ENCODE measurements around the gene CDR2.
A peak's percentile ranks its signal among the peaks of the same experiment; 100 is the strongest.
"Not testable (repeated sequence)": the region's sequence is repeated elsewhere in the genome, so short reads cannot be mapped to it uniquely, and the experiment has no call there.

CDR2 gene

GRCh38 chr16:22353191-22353919, 21.1 kb downstream of the CDR2 start:
- DNase-seq = no peak

GRCh38 chr16:22352723-22353122, 21.7 kb downstream of the CDR2 start:
- DNase-seq = no peak

GRCh38 chr16:22352140-22352539, 22.3 kb downstream of the CDR2 start:
- no peak for DNase-seq

- DNase-seq = not testable (repeated sequence)
These were observed 23.4 kb downstream of the CDR2 start for GRCh38 chr16:22351017-22351416.

GRCh38 chr16:22348291-22348690, 26.1 kb downstream of the CDR2 start:
- no peak for DNase-seq

- DNase-seq = peak in 10 of 56 donors; percentile 5 to 39 (median 28)
These were observed 27.2 kb downstream of the CDR2 start for GRCh38 chr16:22347100-22347820.

GRCh38 chr16:22346483-22346882, 27.9 kb downstream of the CDR2 start:
- peak in 2 of 56 donors; percentile 12 to 47 for DNase-seq

- no peak for DNase-seq
These were observed 32.3 kb downstream of the CDR2 start for GRCh38 chr16:22342082-22342481.

GRCh38 chr16:22340945-22341344, 33.5 kb downstream of the CDR2 start:
- no peak for DNase-seq

GRCh38 chr16:22337849-22338635, 36.4 kb downstream of the CDR2 start:
- no peak for DNase-seq

- DNase-seq = no peak
These were observed 37.4 kb downstream of the CDR2 start for GRCh38 chr16:22337045-22337444.

- no peak for DNase-seq
These were observed 37.8 kb downstream of the CDR2 start for GRCh38 chr16:22336581-22336980.

GRCh38 chr16:22335668-22336246, 38.7 kb downstream of the CDR2 start:
- DNase-seq = no peak

GRCh38 chr16:22333457-22333994, 40.9 kb downstream of the CDR2 start:
- peak in 1 of 56 donors; percentile 41 for DNase-seq

- DNase-seq = no peak
These were observed 44.1 kb downstream of the CDR2 start for GRCh38 chr16:22330326-22330725.

GRCh38 chr16:22329199-22329695, 45.2 kb downstream of the CDR2 start:
- DNase-seq = no peak

GRCh38 chr16:22328081-22328725, 46.2 kb downstream of the CDR2 start:
- DNase-seq = no peak

GRCh38 chr16:22327446-22327775, 47.0 kb downstream of the CDR2 start:
- no peak for DNase-seq

- DNase-seq = no peak
These were observed 47.5 kb downstream of the CDR2 start for GRCh38 chr16:22326771-22327445.

GRCh38 chr16:22326369-22326652, 48.1 kb downstream of the CDR2 start:
- no peak for DNase-seq

Measured in amygdala (tissue), 56 donors.